GM18909 (cell line): ENCODE data around the gene AUTS2.

Experiments
- ATAC-seq: cut with Tn5 transposase; IDR thresholded peaks from one replicate; pipeline ENCODE4 v1.9.1; 2021; ENCODE audit warnings: mild to moderate bottlenecking; ENCODE audit not compliant: unreplicated experiment, poor library complexity

Gene AUTS2

DNA sequence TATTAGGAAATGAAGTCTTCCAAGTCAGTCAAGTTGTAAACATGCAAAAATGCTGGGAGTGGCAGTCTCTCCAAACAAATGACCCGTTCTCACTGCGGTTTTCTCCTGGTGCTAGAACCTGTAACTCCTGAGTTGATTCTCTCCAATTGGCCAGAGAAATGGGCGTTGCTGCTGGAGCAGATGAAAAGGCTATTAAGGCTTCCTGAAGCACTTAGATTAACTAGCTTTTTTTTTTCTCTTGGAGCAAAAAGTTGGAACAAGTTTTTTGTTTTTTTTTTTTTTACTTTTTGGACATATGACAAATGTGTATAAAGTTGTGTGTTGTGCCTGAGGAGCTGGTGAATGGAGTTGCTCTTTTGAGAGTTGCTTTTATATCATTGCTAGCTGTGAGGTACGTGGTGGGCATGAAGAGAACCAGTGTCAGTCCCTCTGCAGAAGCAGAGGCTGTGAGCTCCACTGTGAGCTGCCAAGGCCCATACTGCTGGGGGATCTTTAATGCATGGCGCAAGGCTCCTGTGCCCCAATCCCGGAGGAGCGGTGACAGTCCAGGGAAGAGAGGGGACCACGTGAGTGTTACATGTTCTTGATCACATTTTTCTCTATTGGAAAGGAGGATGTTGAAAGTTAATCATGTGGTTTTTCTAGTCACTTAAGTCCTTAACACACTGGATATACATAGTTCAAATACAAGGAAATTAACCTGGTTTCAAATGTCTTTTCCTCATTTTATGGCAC, 1140.0 kb downstream of the AUTS2 start:
- ATAC-seq, result no peak

DNA sequence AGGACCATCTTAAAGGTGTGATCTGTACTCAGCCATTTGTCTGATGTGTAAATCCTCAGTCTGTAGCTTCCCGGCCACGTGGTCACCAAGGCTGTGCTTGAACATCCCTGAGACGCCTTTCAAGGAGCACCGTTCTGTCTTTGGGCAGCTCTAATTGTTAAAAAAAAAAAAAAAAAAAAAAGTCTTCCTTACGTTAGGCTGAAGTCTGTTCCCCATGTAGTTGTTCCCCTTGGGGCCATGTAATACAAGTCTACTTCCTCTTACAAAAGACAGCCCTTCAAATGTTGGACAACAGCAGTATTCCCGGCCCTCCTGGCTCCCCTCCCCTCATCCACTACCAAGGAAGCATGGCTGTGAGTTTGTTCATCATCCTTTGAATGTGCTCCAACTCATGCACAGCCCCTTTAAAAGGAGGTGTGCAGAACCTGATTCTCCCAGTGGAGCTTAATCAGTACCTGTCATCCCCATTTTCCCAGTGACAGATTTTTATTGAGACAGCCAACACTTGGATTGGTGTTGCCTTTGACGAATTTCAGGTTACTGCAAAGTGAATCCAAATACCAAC, 1141.5 kb downstream of the AUTS2 start:
- ATAC-seq, result no peak

DNA sequence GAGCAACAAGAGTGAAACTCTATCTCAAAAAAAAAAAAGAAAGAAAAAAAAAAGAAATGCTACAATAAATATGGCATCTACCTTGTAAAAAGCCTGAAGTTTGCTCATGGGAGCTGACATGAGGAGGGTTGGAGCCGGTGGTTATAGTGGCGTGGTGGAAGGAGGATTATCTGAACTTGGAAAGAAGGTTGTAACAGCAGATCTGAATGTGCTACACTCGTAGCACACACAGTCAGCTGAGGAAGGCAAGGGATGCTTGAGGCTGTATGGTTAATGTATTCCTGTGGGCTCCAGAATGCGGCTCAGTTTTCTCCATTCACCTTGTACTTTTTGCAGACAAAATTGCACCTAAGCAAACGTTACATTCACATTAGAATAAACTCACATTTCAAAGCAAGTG, 1143.4 kb downstream of the AUTS2 start:
- no peak for ATAC-seq

DNA sequence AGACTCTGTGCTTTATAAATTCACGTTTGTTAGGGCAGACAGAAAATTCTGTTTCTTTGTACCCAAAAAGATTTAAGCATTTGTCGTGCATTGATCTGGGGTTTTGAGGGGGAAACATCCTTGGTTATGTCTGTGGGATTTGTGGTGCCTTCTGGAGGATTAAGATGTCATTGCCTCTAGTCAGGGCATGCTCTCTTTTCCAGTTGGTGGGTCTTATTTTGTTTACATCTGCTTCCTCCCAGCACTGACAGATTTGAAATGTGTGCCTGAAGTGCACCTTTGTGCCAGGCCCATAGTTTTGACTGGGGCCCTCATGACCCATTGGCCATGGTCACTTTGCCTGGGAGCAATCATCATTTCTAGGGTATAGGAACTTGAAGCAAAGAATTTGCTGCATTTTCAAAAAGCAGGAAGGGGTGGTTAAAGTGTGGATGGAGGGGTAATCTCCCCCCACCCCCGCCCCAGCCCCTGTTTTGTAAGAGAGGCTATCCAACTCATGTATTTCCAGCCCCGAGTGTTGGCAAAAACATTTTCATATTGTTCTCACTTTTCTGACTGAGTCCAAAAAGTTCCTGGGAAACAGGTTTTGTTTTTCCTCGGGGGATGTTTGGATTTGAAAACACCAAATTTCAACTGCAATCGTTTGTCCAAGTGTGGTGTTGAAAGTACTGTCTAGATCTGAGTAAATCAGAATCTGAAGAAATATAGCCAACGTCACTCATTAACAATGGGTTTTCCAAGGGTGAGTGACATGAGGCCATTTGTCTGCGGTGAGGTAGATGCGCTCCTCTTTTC, 1145.5 kb downstream of the AUTS2 start:
- no peak for ATAC-seq

DNA sequence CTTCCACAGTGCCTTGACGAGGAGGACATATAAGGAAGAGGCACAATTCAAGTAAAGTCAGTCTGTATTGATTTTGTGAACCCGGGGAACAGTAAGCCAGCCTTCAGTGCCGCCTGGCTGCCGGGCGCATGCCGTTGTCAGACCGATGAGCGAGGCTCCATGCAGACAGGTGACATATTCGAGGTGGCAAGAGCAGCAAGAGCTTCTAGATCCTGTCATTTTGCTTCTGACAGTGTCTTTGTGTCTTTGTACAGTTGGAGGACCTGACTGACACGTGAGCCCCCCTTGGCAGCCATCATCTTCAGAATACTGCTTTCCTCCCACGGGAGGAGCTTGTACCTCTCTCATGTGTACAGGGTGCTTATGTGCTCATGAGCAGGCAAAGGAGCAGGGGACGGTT, 1146.2 kb downstream of the AUTS2 start:
- no peak for ATAC-seq

DNA sequence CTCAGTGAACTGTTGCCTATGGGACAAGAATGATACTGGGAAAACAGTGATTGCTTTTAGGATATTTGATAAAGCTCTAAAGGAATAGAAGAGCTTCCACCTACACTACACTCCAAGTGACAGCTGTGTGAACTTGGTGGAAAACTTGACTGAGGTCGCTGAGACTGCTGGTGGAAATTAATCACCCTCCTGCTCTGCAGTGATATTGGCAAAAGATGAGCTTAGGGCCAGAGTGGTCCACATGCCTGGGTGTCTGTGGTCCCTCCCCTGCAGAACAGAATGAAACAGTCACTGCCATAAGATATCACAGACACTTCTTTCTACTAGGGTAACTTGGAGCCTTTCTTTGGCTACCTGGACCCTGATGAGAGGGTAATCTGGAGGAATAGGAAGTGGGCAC, 1151.6 kb downstream of the AUTS2 start:
- ATAC-seq, result no peak

DNA sequence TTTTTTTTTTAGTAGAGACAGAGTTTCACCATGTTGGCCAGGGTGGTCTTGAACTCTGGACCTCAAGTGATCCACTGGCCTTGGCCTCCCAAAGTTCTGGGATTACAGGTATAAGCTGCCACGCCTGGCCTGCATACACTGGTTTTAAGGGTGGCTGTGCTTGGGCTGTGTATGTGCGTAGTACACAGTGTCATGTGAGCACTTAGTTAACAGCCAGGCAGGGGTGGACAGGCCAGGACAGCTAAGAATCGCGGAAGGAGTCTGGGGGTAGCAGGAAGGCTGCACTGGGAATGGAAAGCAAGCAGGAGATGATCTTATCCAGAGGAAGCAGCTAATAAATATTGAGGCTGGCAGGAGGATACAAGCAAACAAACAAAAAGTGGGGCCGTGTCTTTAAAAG, 1153.6 kb downstream of the AUTS2 start:
- no peak for ATAC-seq

DNA sequence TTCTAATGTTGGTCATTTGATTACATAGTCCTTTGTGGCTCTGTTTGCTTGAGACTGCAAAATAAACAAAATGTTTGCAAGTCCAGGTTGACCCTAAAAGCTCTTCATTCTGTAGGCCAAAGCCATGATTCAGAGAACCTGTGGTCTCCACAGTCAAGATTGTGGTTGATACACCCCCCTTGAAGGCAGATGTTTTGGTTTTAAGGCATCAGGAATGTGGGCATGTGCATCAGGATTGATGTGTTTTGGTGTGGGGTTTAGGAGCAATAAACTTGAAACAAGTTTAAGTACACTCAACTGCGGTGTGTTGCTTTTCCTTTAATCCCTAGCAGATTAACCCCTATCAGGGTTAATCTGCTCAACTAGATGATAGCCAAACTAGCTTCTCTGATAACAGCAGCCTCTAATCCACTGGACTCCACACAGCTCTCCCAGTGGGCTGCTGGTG, 1154.5 kb downstream of the AUTS2 start:
- no peak for ATAC-seq

DNA sequence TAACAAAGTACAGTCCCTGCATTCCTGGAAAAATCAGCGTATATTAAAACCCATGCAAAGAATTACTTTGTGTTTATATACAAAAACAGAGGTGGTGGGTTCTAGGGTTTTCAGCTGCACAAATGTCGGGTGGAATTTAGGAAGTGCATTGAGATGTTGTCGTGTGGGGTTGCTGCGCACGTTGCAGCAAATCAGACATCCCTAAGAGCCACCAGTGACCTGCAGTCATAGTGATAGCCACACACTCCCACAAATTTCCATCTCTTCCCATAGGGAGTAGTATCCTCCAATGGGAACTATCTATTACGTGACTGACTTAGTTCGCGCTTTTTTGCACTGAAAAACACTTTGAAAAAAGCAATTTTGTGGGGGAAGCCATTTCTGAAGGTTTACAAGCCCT, 1158.5 kb downstream of the AUTS2 start:
- ATAC-seq, result no peak

DNA sequence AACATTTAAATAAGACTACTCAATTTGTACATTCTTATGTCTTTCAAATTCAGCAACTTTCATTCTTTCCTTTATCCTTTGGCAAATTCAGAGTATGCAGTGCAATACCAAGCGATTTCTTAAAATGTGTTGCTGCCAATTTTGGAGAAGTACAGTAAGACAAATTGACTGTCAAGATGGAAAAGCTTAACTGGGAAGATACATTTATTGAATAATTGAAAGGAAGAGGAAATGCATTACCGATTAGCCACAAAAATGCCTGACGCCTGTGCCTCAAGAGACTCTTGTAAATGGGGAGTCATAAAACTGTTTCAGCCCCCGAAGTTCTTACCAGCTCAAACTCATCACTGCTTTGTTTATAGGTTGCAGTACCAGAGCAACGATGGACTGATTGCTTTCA, 1160.4 kb downstream of the AUTS2 start:
- no peak for ATAC-seq

DNA sequence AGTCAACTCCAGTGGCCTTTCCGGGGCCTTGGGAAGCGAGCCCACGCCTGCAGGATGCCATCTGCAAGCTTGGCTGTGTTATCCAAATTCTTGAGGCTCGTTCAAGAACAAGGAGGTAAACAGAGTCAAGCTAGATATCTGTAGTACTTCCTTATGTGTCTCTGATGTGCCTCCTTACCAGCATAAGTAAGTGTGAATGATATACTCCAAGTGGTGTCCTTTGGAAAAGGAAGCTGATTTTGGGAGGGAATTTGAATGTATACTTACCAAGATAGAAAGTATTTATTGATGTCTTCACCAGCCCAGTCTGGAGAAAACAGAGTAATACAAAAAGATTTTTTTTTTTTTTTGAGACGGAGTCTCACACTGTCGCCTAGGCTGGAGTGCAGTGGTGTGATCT, 1161.4 kb downstream of the AUTS2 start:
- ATAC-seq, result no peak

DNA sequence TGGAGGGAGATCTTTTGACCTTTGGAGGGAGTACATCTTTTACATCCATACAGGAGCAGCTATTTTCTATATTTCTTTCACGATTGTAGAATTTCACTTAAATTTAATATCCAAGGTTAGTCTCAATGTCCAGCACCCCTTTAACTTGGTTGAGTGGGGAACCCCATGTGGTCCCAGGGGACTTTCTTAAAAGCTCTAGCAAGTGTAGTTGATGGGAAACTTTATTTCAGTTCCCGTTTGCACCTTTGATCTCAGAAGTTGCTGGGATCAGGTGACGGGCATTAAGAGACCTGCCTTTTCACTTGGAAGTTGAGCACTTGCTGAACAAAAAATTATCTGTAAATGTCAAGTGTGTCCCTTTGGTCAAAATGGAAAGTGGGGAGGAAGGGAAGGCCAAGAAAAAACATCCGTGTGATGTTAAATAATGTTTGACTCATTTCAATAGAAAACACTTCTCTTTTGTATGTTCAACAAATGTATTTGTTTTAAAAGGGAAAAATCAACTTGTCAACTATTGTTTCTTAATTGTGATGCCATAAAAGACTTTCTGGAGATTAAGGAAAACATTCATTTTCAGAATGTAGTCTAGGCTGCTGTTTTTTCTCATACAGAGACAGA, 1163.5 kb downstream of the AUTS2 start:
- no peak for ATAC-seq

DNA sequence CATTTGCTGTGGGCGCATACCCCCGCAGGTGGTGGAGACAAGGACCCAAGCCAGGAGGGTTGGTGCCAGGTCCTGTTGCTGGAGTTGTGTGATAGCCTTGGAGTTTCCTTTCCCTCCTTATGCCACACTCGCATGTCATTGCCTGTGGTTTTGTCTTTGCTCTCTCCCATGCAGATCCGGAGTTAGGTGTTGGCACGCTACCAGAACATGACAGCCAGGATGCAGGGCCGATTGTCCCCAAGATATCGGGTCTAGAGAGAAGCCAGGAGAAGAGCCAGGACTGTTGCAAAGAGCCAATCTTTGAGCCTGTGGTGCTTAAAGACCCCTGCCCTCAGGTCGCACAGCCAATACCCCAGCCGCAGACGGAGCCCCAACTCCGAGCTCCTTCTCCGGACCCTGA, 1164.4 kb downstream of the AUTS2 start:
- ATAC-seq, result no peak

DNA sequence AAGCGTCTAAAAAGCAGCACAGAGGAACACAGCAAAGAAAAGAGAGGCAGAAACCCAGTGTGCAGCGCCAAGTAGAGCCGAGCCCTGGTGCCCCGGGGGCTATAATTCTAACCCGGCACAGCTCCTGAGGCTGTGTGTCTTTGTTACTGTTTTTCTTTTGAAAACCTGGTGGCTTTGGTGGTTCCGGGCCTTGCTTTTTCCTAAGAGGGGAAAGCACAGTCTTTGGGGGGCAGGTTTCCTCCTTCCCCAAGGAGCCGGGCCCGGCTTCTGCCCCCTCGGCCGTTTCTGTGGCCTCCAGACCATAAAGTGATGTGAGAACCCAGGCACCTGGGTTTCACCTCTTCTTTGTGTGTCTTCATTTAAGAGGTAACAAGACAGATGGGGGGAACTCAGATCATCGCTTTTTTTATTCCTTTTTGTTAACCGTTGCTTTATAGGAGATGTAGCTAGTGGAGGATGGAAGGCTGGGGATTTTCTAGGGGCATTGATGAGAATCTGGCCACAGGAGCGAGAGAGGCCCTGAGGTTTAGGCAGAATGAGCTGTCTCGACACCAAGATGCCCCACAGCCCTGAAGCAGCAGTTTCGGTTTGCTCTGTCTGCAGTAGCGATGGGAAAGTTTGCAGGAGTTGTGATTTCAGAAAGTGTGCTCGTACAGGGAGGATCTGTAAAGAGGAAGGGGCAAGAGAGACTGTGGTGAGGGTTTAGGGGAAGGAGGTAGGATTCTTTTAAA, 1165.9 kb downstream of the AUTS2 start:
- peak; percentile 92 for ATAC-seq

DNA sequence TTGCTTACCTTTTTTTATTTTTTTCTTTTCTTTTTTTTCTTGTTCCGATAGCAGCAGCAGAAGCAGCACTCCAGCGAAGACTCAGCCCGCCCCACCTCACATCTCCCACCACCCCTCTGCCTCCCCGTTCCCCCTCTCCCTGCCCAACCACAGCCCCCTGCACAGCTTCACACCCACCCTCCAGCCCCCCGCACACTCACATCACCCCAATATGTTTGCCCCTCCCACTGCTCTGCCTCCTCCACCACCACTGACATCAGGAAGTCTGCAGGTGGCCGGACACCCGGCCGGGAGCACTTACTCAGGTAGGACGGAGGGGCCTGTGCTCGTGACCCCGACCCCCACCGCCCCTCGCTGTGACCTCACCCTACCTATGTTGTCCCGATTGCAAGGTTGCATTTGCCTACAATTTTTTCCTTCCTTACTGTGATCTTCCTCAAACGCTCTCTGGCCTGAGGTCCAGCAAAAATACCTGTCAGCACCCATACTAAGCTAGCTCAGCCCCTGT, 1166.5 kb downstream of the AUTS2 start:
- no peak for ATAC-seq

DNA sequence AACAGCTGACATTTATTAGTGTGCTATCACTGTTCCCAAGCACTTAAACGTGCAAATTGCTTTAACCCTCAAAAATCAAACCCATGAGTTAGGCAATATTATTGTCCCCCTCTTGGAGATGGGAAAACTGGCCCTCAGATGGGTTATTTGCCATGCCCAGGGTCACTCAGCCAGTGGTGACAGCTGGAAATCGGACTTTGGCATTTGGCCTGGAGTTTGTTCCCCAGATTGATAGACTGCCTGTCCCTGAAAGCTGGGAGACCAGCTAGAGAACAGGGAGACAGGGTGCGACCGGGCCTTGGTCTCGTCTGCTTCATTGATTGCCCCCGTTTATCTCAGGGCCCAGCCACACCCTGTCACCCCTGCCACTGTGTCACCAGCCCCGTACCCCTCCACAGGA, 1167.4 kb downstream of the AUTS2 start:
- no peak for ATAC-seq

DNA sequence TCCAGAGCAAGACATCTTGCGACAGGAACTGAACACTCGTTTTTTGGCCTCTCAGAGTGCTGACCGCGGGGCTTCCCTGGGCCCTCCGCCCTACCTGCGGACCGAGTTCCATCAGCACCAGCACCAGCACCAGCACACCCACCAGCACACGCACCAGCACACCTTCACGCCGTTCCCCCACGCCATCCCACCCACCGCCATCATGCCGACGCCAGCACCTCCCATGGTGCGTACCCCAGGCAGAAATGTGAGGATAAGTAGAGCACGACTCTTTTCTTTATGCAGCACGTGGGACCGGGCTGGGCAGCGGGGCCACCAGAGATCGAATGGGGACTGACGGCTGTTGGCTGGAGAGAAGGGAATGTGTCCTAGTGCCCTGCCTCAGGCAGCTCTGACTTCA, 1167.8 kb downstream of the AUTS2 start:
- ATAC-seq, result no peak

DNA sequence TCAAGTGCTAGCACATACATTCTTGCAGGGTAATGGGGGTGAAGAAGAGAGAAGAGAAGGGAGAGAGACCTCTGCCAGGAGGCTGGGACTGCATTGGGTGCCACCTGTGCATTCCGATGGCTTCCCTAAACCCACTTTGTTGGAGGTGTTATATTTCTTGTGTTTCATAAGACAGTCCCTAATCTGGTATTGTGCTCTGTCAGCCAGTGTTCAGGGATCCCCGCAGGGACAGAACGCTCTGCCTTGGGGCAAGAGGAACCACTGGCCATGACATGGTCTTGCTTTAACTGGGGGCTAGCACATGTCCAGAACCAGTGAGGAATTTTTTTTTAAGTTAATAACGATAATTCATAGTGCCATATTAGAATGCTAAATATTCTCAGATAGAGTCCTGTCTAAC, 1168.4 kb downstream of the AUTS2 start:
- ATAC-seq, result no peak

DNA sequence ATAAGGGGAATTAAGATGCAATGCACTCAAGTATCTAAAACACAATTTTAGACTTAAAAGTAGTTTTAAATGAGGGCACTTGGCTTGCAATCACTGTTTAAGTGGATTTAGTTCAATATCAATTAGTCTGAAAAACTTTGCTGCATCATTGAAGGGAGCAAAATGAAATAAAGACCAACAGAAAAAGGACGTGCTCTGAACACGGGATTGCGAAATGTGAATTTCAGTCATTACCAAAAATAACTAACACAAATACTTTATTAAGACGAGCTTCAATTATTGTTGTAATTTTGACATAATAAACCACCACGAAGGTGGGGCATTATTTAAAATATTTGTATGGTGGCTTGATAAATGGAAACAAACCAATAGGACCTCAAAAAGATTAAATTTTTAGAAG, 1171.9 kb downstream of the AUTS2 start:
- no peak for ATAC-seq

DNA sequence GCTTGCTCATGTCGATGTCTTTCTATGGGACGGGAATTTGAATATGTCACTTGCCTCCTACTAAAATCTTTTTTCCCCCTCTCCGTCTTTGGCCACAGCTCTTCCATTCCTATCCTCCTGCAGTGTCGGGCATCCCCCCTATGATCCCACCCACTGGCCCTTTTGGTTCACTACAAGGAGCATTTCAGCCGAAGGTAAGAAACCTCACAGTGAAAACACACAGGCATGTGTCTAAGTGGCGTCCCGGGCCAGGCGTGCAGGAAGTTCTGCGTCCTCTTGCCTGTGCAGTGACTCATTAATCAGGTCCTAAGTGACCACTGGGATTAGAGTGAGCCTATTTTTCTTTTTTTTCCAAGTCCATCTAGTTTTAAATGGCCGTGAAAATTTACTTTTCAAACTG, 1173.2 kb downstream of the AUTS2 start:
- no peak for ATAC-seq
